ENCODE data around the gene FRMD1. TPM values are rescaled to one million over a fixed set of nuclear protein-coding genes. Genes with fewer than 3 reads are reported as not detected.

The FRMD1 gene
- total RNA-seq, 1 experiment from 2014 or later, result 0.57 TPM

GRCh38 chr6:168043848-168044415 is 35.1 kb downstream of the FRMD1 start:
- Mint-ChIP-seq H3K36me3 (peaks cover 26% of the 10 kb centered on the region), H3K27me3 (ENCODE audit: low read depth) (peaks cover 16% of the 10 kb centered on the region; the same call in 1 of the 2 replicates), H3K4me3 (no peak overlapping the region), H3K4me1 (no peaks in the 10 kb centered on the region), H3K9me3 (peaks cover 21% of the 10 kb centered on the region), H3K27ac (no peak overlapping the region)
- DNase-seq (ENCODE audit: low spot score) (no peak), ATAC-seq (no peak)
- ChIA-PET POLR2A (no interaction called here), CTCF (no interaction called here)
- TF ChIP-seq ZNF219 (CRISPR knock-in tag; IDR thresholded peaks at IDR 0.05; ENCODE audit: borderline replicate concordance) (no peak), SOX15 (CRISPR knock-in tag; IDR thresholded peaks at IDR 0.05) (no peak), JUN (CRISPR knock-in tag; IDR thresholded peaks at IDR 0.05) (no peak), ATF1 (CRISPR knock-in tag; IDR thresholded peaks at IDR 0.05) (no peak), NR3C1 (CRISPR knock-in tag; conservative IDR thresholded peaks at IDR 0.05; ENCODE audit: low read depth) (no peak)
- TF ChIP-seq, protein P1, sequence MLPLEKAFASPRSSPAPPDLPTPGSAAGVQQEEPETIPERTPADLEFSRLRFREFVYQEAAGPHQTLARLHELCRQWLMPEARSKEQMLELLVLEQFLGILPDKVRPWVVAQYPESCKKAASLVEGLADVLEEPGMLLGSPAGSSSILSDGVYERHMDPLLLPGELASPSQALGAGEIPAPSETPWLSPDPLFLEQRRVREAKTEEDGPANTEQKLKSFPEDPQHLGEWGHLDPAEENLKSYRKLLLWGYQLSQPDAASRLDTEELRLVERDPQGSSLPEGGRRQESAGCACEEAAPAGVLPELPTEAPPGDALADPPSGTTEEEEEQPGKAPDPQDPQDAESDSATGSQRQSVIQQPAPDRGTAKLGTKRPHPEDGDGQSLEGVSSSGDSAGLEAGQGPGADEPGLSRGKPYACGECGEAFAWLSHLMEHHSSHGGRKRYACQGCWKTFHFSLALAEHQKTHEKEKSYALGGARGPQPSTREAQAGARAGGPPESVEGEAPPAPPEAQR (CRISPR knock-in tag; IDR thresholded peaks at IDR 0.05), result no peak

DNA sequence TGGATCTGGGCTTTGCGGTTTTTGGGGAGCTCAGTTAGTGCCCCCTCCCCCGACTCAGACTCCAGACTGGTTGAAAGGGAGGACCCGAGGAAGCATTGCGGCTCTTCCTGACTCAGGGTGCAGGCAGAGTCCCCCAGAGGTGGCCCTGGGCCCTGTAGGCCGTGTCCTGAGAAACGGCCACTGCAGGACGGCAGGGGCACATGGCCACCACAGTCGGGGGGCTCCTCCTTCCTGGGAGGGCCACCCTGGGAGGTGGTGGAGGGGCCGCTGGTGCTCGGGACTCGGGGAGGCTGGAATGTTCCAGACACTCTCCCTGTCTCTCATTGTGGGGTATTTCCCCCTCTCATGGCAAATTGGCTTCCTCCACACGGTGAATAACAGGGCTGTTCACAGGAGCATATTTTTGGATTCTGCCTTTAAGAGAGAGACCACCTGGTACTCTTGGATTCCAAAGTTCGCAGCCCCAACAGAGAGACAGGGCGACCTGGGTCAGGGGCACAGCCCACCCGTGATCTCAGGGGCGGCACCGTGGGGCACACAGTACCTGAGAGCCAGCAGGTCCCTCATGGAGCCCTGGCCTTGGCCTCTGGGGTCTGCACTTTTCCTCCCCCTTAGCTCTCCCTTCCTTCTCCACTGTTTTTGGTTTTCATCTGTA is 35.7 kb downstream of the FRMD1 start:
- no peak for TF ChIP-seq ZNF138 (CRISPR knock-in tag; conservative IDR thresholded peaks at IDR 0.05)
- no peak for TF ChIP-seq NR3C1 (CRISPR knock-in tag; conservative IDR thresholded peaks at IDR 0.05; ENCODE audit: low read depth)
- no peak for TF ChIP-seq SMAD3 (CRISPR knock-in tag; IDR thresholded peaks at IDR 0.05; ENCODE audit: borderline replicate concordance)
- no peak for TF ChIP-seq PREB (CRISPR knock-in tag; IDR thresholded peaks at IDR 0.05; ENCODE audit: borderline replicate concordance)
- TF ChIP-seq ZNF219 (CRISPR knock-in tag; IDR thresholded peaks at IDR 0.05; ENCODE audit: borderline replicate concordance), result no peak
- TF ChIP-seq FOXK1 (CRISPR knock-in tag; IDR thresholded peaks at IDR 0.05), result no peak
- TF ChIP-seq IRF2 (CRISPR knock-in tag; IDR thresholded peaks at IDR 0.05; ENCODE audit: borderline replicate concordance, low read depth), result no peak
- no peak for TF ChIP-seq ZBTB21 (CRISPR knock-in tag; IDR thresholded peaks at IDR 0.05; ENCODE audit: borderline replicate concordance)
- no peak for TF ChIP-seq EMX1 (CRISPR knock-in tag; IDR thresholded peaks at IDR 0.05)
- TF ChIP-seq, protein P2, sequence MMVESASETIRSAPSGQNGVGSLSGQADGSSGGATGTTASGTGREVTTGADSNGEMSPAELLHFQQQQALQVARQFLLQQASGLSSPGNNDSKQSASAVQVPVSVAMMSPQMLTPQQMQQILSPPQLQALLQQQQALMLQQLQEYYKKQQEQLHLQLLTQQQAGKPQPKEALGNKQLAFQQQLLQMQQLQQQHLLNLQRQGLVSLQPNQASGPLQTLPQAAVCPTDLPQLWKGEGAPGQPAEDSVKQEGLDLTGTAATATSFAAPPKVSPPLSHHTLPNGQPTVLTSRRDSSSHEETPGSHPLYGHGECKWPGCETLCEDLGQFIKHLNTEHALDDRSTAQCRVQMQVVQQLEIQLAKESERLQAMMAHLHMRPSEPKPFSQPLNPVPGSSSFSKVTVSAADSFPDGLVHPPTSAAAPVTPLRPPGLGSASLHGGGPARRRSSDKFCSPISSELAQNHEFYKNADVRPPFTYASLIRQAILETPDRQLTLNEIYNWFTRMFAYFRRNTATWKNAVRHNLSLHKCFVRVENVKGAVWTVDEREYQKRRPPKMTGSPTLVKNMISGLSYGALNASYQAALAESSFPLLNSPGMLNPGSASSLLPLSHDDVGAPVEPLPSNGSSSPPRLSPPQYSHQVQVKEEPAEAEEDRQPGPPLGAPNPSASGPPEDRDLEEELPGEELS (CRISPR knock-in tag; IDR thresholded peaks at IDR 0.05), result no peak
- no peak for TF ChIP-seq TEAD4 (CRISPR knock-in tag; IDR thresholded peaks at IDR 0.05)
- no peak for TF ChIP-seq GTF2I (CRISPR knock-in tag; conservative IDR thresholded peaks at IDR 0.05)
- TF ChIP-seq HMGA2 (CRISPR knock-in tag; IDR thresholded peaks at IDR 0.05), result no peak
- H3K27ac Mint-ChIP-seq, result no peak overlapping the region
- no peak for ATAC-seq
- H3K9me3 Mint-ChIP-seq, result peaks cover 27% of the 10 kb centered on the region
- peaks cover 32% of the 10 kb centered on the region for H3K36me3 Mint-ChIP-seq
- no peak for DNase-seq (ENCODE audit: low spot score)
- no peak overlapping the region for H3K4me3 Mint-ChIP-seq
- no peaks in the 10 kb centered on the region for H3K4me1 Mint-ChIP-seq
- H3K27me3 Mint-ChIP-seq (ENCODE audit: low read depth), result peaks cover 16% of the 10 kb centered on the region; the same call in 1 of the 2 replicates
- POLR2A ChIA-PET, result no interaction called here
- CTCF ChIA-PET, result no interaction called here
